ENCODE results near the gene LILRB5.
A peak's percentile ranks its signal among the peaks of the same experiment; 100 is the strongest.
"Not testable (repeated sequence)": the region's sequence is repeated elsewhere in the genome, so short reads cannot be mapped to it uniquely, and the experiment has no call there.

The LILRB5 gene

GRCh38 chr19:54240372-54241336 is 16.4 kb downstream of the LILRB5 start:
- DNase-seq = not testable (repeated sequence)

- DNase-seq = not testable (repeated sequence)
Observed at GRCh38 chr19:54239491-54240371, 17.3 kb downstream of the LILRB5 start.

GRCh38 chr19:54233941-54234340 is 23.1 kb downstream of the LILRB5 start:
- no peak for DNase-seq

GRCh38 chr19:54231077-54231931 is 25.8 kb downstream of the LILRB5 start:
- peak; percentile 89 for DNase-seq

GRCh38 chr19:54230031-54230430 is 27.0 kb downstream of the LILRB5 start:
- no peak for DNase-seq

- no peak for DNase-seq
Observed at GRCh38 chr19:54229146-54229545, 27.9 kb downstream of the LILRB5 start.

GRCh38 chr19:54224619-54225018 is 32.5 kb downstream of the LILRB5 start:
- DNase-seq = not testable (repeated sequence)

- not testable (repeated sequence) for DNase-seq
Observed at GRCh38 chr19:54223937-54224281, 33.2 kb downstream of the LILRB5 start.

- DNase-seq = not testable (repeated sequence)
Observed at GRCh38 chr19:54223277-54223936, 33.7 kb downstream of the LILRB5 start.

- not testable (repeated sequence) for DNase-seq
Observed at GRCh38 chr19:54222474-54223276, 34.4 kb downstream of the LILRB5 start, which contains the start of gene LILRB3. LILRB3 (minus strand) TSS chr19:54223007; CDS start chr19:54222976, 31 bp downstream.

- DNase-seq = not testable (repeated sequence)
Observed at GRCh38 chr19:54221947-54222346, 35.1 kb downstream of the LILRB5 start.

- DNase-seq = not testable (repeated sequence)
Observed at GRCh38 chr19:54219702-54220101, 37.4 kb downstream of the LILRB5 start.

GRCh38 chr19:54218960-54219661 is 38.0 kb downstream of the LILRB5 start:
- DNase-seq = no peak

GRCh38 chr19:54218259-54218658 is 38.8 kb downstream of the LILRB5 start:
- DNase-seq = no peak

- not testable (repeated sequence) for DNase-seq
Observed at GRCh38 chr19:54217517-54218247, 39.4 kb downstream of the LILRB5 start.

- no peak for DNase-seq
Observed at GRCh38 chr19:54216869-54217268, 40.2 kb downstream of the LILRB5 start.

- not testable (repeated sequence) for DNase-seq
Observed at GRCh38 chr19:54214734-54215133, 42.3 kb downstream of the LILRB5 start.

GRCh38 chr19:54214217-54214616 is 42.9 kb downstream of the LILRB5 start:
- not testable (repeated sequence) for DNase-seq

- DNase-seq = no peak
Observed at GRCh38 chr19:54211235-54211634, 45.8 kb downstream of the LILRB5 start.
